Psoas muscle (tissue), 8 donors: ENCODE data around the gene MASP2. TPM values are rescaled to one million over a fixed set of nuclear protein-coding genes. Genes with fewer than 3 reads are reported as not detected.

Source experiments
- ATAC-seq, 4 donors: fragments of 200-7000 bp; cut with Tn5 transposase; one replicate each; pipeline ENCODE4 v1.9.1; 2020; ENCODE audit warnings: moderate library complexity in 3 of 4, mild to moderate bottlenecking in 2 of 4
- DNase-seq, 2 donors: peaks; one replicate each; pipeline ENCODE4 v3.0.0-alpha.2; 2020
- H3K27ac ChIP-seq: fragments of 200-600 bp; one replicate; pipeline ENCODE4 v1.8.0; 2022
- H3K27me3 ChIP-seq, 3 donors: fragments of 200-600 bp in 1 of 3; one replicate each; pipeline versions ENCODE4 v1.6.1 to v1.8.0; 2013 to 2022; ENCODE audit warnings: low read length in 2 of 3, mild to moderate bottlenecking in 2 of 3, moderate library complexity in 1 of 3; ENCODE audit not compliant: insufficient read depth in 3 of 3
- H3K36me3 ChIP-seq, 2 donors: fragments of 200-600 bp in 1 of 2; one replicate each; pipeline versions ENCODE4 v1.6.1 to v1.8.0; 2013 to 2022; ENCODE audit warnings: low read depth in 1 of 2, mild to moderate bottlenecking in 1 of 2, moderate library complexity in 1 of 2; ENCODE audit not compliant: insufficient read depth in 1 of 2
- H3K4me1 ChIP-seq: fragments of 200-600 bp; one replicate; pipeline ENCODE4 v1.8.0; 2022
- H3K4me3 ChIP-seq: fragments of 200-600 bp; one replicate; pipeline ENCODE4 v1.8.0; 2022; ENCODE audit warnings: mild to moderate bottlenecking
- H3K9me3 ChIP-seq: fragments of 200-600 bp; one replicate; pipeline ENCODE4 v1.8.0; 2022
- WGBS, 3 donors: extraction: QIAGEN DNeasy Blood & Tissue Kit; methylation state at CpG; one replicate each; pipeline versions ENCODE4 v1.1.6 to v1.1.7; 2013; 5-methylcytosine and 5-hydroxymethylcytosine counted together
- intact Hi-C, 2 donors: fragments of 100-400 bp; cut with DNase I; formaldehyde crosslinking; loops; one replicate each; pipeline versions ENCODE4 v1.11.0 to v1.14.2; 2022
- polyA plus RNA-seq, 3 donors: library from polyadenylated mRNA; stranded (reverse); fragments of 200-250 nt; gene quantifications; one replicate each; pipeline ENCODE4 v1.2.3, GENCODE V29; 2013
- total RNA-seq, 4 donors: library from RNA; stranded (reverse); fragmentation: NEBNext Ultra II Directional in 2 of 4; extraction: Animal tissue kit (Norgen Biotek cat#: 25700) in 2 of 4; gene quantifications; one replicate each; pipeline versions ENCODE4 v1.2.1 to v1.2.4, GENCODE V29; 2021 to 2023
- TF ChIP-seq, protein P1 (sequence below): fragments of 200-600 bp; IDR thresholded peaks from one replicate; pipeline ENCODE4 v1.8.0; 2022; ENCODE audit warnings: antibody characterized with exemption
- donor health status: healthy with polysubstance abuse.
- donor health status: DM: no; HTN: no; CAD: no; lungs with moderate emphysema.
- donor health status: Bipolar disorder and iron deficiency.
- donor health status: healthy.
- donor health status: DM: yes; HTN: yes; CAD: no.
- donor health status: DM: no; HTN: no; CAD: no.
- donor health status: DM: no; HTN: no; CAD: no.
- donor health status: DM: yes; HTN: yes; CAD: no.

The MASP2 gene
- total and polyA plus RNA-seq, 7 donors: 0.03 TPM; not detected in 6

DNA sequence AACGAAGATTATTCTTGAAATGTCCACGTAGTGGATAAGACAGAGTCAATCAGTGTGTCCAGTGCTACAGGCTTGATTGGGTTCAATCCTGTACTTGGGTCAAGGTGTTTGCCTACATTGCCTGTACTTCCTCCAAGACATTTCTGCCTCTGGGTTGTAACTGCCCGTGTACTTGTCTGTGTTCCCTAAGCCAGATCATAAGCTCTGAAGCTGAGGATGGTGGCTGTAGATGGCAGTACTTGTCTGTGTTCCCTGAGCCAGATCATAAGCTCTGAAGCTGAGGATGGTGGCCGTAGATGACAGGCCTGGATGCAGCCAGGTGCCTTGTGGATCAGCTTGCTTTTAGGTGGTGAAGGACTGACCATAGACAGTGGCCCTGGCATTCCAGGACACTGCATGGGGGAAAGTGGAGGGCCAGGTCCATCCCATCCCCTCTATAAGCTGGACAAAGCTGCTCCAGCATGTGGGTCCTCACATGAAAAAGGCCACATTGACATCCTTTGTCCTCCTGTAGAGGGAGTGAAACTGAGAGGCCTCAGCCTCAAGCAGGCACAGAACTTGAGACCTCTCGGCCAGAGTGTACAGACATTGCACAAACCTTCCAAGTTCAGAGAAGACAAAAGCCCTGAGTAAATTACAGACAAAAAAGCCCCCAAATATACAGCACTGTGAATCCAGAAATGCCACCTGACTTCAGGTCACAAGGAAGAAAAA is 14.8 kb upstream of the MASP2 start:
- H3K27me3 ChIP-seq: no peaks in the 10 kb centered on the region
- 66 to 78% (median 67%) methylated on average over 5 of the region's 5 CpGs for WGBS, 3 donors
- ATAC-seq: no peak
- peak in 1 of 2 donors; percentile 6 for DNase-seq
- no peak overlapping the region for H3K4me3 ChIP-seq
- TF ChIP-seq, protein P1, sequence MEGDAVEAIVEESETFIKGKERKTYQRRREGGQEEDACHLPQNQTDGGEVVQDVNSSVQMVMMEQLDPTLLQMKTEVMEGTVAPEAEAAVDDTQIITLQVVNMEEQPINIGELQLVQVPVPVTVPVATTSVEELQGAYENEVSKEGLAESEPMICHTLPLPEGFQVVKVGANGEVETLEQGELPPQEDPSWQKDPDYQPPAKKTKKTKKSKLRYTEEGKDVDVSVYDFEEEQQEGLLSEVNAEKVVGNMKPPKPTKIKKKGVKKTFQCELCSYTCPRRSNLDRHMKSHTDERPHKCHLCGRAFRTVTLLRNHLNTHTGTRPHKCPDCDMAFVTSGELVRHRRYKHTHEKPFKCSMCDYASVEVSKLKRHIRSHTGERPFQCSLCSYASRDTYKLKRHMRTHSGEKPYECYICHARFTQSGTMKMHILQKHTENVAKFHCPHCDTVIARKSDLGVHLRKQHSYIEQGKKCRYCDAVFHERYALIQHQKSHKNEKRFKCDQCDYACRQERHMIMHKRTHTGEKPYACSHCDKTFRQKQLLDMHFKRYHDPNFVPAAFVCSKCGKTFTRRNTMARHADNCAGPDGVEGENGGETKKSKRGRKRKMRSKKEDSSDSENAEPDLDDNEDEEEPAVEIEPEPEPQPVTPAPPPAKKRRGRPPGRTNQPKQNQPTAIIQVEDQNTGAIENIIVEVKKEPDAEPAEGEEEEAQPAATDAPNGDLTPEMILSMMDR: no peak
- no peak overlapping the region for H3K27ac ChIP-seq
- peaks cover 11 to 49% of the 10 kb centered on the region in 2 donors for H3K36me3 ChIP-seq
- no peaks in the 10 kb centered on the region for H3K9me3 ChIP-seq
- peaks cover 17% of the 10 kb centered on the region for H3K4me1 ChIP-seq
- intact Hi-C loops: no loop called here

DNA sequence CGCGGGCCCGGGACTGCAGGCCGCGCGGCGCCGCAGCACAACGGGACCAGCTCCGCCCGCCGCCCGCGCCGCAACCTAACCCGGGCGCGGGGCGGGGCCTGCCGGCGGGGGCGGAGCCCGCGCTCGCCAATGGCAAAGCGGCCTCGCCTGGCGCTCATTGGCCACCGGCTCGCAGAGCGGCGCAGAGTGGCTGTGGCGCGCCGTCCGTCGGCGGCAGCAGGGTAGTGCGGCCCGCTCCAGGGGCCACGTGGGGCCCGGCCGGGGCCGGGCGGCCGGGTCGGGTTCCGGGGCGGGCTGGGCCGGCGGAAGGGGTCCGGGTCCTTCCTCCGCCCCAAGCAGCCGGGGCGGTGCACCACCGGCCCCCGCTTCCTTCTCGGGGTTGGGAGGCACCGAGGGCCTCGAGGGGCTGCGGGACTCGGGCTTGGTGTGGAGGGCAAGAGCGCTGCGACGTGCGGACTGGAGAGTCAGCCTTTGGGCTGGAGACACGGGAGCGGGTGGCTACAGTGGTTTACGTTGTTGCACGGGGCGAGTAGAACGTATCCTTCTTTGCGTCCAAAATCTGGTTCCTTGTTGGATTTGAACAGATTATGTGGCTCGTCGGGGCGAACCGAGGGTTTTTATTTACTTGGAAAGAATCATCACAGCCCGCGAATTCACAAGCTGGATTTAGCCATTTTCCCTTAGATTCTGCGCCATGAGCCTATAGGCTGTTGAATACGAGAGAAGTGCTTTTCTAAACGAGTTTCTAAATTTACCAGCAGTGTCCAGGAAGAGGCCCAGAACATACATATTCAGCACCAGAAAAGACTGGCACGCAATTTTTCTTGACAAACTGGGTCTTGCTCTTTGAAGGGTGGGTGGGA is 13.2 kb upstream of the MASP2 start, which contains the start of gene SRM:
SRM (minus strand) TSS at position 51 of the 863 bp plus-strand sequence. CDS start 75 bp downstream, outside the sequence.
- ATAC-seq (peak; percentile 98 to 100 (median 99)), DNase-seq (peak; percentile 93 to 96)
- peak within 1 kb of the TSS; percentile 88 for H3K27ac ChIP-seq
- no peaks in the 10 kb centered on the region for H3K9me3 ChIP-seq
- no peaks in the 10 kb centered on the region for H3K27me3 ChIP-seq
- intact Hi-C loops: loop anchor here in 1 of 2 donors (1.0 kb wide), 1 partner anchor 21 kb away; no protein-coding TSS in a partner anchor
- peaks cover 9 to 46% of the 10 kb centered on the region in 2 donors for H3K36me3 ChIP-seq
- TF ChIP-seq, protein P1: peak; percentile 69
- WGBS, 3 donors: 1% methylated on average over 65 to 83 of the region's 83 CpGs
- peak within 1 kb of the TSS; percentile 98 for H3K4me3 ChIP-seq
- peaks cover 17% of the 10 kb centered on the region for H3K4me1 ChIP-seq

DNA sequence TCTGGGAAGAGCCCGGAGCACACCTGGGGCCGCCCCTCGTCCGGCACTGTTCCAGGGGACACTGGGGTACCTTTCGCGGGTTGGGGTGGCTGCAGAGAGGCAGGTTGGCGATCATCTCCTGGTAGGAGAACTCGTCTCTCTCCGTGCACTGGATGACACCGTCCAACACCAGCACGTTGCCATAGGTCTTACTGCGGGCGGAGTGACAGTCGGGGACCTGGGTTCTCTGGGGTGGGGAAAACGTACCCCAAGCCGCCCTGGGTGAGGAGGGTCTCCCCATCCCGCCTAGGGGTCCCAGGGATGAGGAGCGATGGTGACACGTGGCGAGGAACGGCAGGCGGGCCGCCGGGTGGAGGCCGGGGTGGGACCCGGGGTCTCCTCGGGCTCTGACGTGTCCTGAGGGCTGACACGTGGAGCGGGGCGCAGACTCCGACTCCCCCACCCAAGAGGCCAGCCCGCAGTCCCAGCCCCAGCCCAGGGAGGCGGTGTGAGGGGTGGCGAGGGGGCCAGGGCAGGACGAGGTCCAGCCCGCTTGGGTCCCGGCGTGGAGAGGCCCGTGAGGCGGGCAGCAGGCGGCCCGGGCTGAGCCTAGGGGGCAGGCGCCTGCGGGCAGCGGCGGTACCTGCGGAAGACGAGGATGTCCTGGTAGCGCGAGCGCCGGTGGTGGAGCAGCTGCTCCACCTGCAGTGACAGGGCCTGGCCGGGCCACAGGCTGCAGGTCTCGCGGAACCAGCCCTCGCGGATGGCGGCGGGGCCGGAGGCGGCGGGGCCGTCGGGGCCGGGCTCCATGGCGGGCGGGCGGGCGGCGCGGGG is 12.3 kb upstream of the MASP2 start:
- H3K9me3 ChIP-seq: no peaks in the 10 kb centered on the region
- H3K27ac ChIP-seq: peak overlapping the region; percentile 65
- no peaks in the 10 kb centered on the region for H3K27me3 ChIP-seq
- TF ChIP-seq, protein P1: no peak
- H3K36me3 ChIP-seq: peaks cover 4 to 46% of the 10 kb centered on the region in 2 donors
- WGBS, 3 donors: 2 to 3% (median 2%) methylated on average over 38 to 72 of the region's 72 CpGs
- H3K4me1 ChIP-seq: peaks cover 17% of the 10 kb centered on the region
- ATAC-seq (peak in 3 of 4 donors; percentile 1 to 2 (median 1)), DNase-seq (peak in 1 of 2 donors; percentile 62)
- peak overlapping the region; percentile 98 for H3K4me3 ChIP-seq
- intact Hi-C loops: loop anchor here in 1 of 2 donors (1.0 kb wide), 1 partner anchor 20 kb away; no protein-coding TSS in a partner anchor

DNA sequence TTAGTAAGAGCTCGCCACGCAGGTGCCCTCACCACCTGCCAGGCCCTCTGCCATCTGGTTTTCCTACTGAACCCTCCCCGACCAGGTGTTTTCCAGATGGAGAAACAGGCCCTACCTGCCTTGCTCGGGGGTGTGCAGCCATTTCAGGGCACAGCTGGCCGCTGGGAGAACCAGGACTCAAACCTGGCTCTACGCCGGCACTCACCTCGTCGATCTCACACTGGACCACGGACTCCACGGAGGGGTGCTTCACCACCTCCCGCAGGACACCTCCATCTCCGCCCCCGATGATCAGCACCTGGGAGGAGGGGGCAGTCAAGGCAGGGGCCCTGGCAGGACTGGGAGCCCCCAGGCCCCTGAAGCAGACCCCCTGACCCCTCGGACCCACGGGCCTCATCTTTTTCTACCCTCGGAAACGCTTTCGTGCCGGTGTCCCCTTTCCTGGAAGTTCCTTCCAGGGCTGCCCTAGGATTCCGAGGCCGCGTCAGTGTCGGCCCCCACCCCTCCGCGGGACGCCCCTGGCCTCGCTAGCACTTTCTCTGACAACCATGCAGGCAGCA is 11.6 kb upstream of the MASP2 start:
- no peak for ATAC-seq
- Histone ChIP-seq H3K36me3 (peaks cover 4 to 42% of the 10 kb centered on the region in 2 donors), H3K9me3 (no peaks in the 10 kb centered on the region), H3K27ac (no peak overlapping the region), H3K4me3 (peak overlapping the region; percentile 98), H3K27me3 (no peaks in the 10 kb centered on the region), H3K4me1 (peaks cover 17% of the 10 kb centered on the region)
- intact Hi-C loops: loop anchor here in 1 of 2 donors (1.0 kb wide), 1 partner anchor 19 kb away; no protein-coding TSS in a partner anchor
- DNase-seq: peak in 1 of 2 donors; percentile 51
- WGBS, 3 donors: 45 to 50% (median 48%) methylated on average over 28 of the region's 28 CpGs
- TF ChIP-seq, protein P1: no peak
